SK-N-SH treated with all-trans-retinoic acid at 6 μM for 48 hours (cell line): ENCODE data around the gene ZNF708.

Experiments used
- ARNTL ChIP-seq: fragments of 450-650 bp; formaldehyde crosslinking; IDR thresholded peaks from 2 replicates; pipeline ENCODE4 v1.5.0; 2020; ENCODE audit warnings: low read depth, mild to moderate bottlenecking, moderate library complexity, borderline replicate concordance
- ESRRG ChIP-seq: fragments of 250-450 bp; sonication (Bioruptor Pico); IDR thresholded peaks from 2 replicates; pipeline ENCODE4 v1.6.1; 2021; ENCODE audit warnings: mild to moderate bottlenecking
- GLIS3 ChIP-seq: fragments of 250-450 bp; sonication (Bioruptor Pico); IDR thresholded peaks from 2 replicates; pipeline ENCODE4 v1.5.0; 2020; ENCODE audit warnings: mild to moderate bottlenecking, moderate library complexity
- PPARA ChIP-seq: fragments of 250-450 bp; sonication (Bioruptor Pico); IDR thresholded peaks from 2 replicates; pipeline ENCODE4 v1.5.0; 2020; ENCODE audit warnings: mild to moderate bottlenecking, borderline replicate concordance
- RARB ChIP-seq: fragments of 250-450 bp; sonication (Bioruptor Pico); IDR thresholded peaks from 2 replicates; pipeline ENCODE4 v1.8.0; 2021; ENCODE audit warnings: mild to moderate bottlenecking, moderate library complexity
- TCF4 ChIP-seq: fragments of 250-450 bp; sonication (Bioruptor Pico); IDR thresholded peaks from 2 replicates; pipeline ENCODE4 v1.8.0; 2021; ENCODE audit warnings: mild to moderate bottlenecking, moderate library complexity, borderline replicate concordance
- ZFP30 ChIP-seq: fragments of 450-650 bp; formaldehyde crosslinking; IDR thresholded peaks from 2 replicates; pipeline ENCODE4 v1.5.0; 2022; ENCODE audit warnings: mild to moderate bottlenecking, moderate library complexity
- ZNF70 ChIP-seq: fragments of 450-650 bp; formaldehyde crosslinking; IDR thresholded peaks from 2 replicates; pipeline ENCODE4 v1.5.0; 2020; ENCODE audit warnings: mild to moderate bottlenecking, moderate library complexity
- ZNF8 ChIP-seq: fragments of 450-650 bp; formaldehyde crosslinking; IDR thresholded peaks from 2 replicates; pipeline ENCODE4 v1.5.0; 2020; ENCODE audit warnings: mild to moderate bottlenecking, moderate library complexity
- TF ChIP-seq, protein P1 (sequence below): fragments of 250-450 bp; sonication (Bioruptor Pico); IDR thresholded peaks from 2 replicates; pipeline ENCODE4 v1.5.0; 2020; ENCODE audit warnings: mild to moderate bottlenecking, moderate library complexity
- TF ChIP-seq, protein P2 (sequence below): fragments of 250-450 bp; sonication (Bioruptor Pico); IDR thresholded peaks from 2 replicates; pipeline ENCODE4 v1.8.0; 2020; ENCODE audit warnings: mild to moderate bottlenecking, moderate library complexity, borderline replicate concordance
- TF ChIP-seq, protein P3 (sequence below): fragments of 250-450 bp; sonication (Bioruptor Pico); IDR thresholded peaks from 2 replicates; pipeline ENCODE4 v1.5.1; 2020; ENCODE audit warnings: low read depth, mild to moderate bottlenecking, moderate library complexity
- TF ChIP-seq, protein P4 (sequence below): fragments of 250-450 bp; sonication (Bioruptor Pico); IDR thresholded peaks from 2 replicates; pipeline ENCODE4 v1.5.1; 2021; ENCODE audit warnings: mild to moderate bottlenecking, moderate library complexity
- TF ChIP-seq, protein P5 (sequence below): fragments of 250-450 bp; sonication (Bioruptor Pico); IDR thresholded peaks from 2 replicates; pipeline ENCODE4 v1.8.0; 2021; ENCODE audit warnings: low read depth, mild to moderate bottlenecking, moderate library complexity, borderline replicate concordance

DNA sequence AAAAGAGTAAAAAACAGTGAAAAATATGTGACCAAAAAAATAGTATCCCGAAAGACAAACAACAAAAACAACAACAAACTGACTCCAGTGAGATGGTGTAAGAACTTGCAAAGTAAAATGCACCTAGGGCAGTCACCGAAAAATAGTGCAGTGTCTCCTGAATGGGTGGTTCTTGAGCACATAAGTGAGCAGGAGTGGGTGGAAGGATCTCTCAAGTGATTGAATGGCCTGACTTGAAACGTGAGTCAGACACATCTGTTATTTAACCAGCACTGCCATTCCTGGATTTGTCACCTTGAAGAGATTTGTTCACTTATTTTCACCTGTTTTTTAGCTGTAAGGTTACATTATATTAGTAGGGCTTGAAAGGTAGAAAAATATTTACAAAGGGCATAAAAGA, 33.1 kb upstream of the ZNF708 start:
- no peak for TF ChIP-seq ARNTL
- TF ChIP-seq, protein P1, sequence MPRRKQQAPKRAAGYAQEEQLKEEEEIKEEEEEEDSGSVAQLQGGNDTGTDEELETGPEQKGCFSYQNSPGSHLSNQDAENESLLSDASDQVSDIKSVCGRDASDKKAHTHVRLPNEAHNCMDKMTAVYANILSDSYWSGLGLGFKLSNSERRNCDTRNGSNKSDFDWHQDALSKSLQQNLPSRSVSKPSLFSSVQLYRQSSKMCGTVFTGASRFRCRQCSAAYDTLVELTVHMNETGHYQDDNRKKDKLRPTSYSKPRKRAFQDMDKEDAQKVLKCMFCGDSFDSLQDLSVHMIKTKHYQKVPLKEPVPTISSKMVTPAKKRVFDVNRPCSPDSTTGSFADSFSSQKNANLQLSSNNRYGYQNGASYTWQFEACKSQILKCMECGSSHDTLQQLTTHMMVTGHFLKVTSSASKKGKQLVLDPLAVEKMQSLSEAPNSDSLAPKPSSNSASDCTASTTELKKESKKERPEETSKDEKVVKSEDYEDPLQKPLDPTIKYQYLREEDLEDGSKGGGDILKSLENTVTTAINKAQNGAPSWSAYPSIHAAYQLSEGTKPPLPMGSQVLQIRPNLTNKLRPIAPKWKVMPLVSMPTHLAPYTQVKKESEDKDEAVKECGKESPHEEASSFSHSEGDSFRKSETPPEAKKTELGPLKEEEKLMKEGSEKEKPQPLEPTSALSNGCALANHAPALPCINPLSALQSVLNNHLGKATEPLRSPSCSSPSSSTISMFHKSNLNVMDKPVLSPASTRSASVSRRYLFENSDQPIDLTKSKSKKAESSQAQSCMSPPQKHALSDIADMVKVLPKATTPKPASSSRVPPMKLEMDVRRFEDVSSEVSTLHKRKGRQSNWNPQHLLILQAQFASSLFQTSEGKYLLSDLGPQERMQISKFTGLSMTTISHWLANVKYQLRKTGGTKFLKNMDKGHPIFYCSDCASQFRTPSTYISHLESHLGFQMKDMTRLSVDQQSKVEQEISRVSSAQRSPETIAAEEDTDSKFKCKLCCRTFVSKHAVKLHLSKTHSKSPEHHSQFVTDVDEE (CRISPR knock-in tag): no peak
- TF ChIP-seq, protein P2, sequence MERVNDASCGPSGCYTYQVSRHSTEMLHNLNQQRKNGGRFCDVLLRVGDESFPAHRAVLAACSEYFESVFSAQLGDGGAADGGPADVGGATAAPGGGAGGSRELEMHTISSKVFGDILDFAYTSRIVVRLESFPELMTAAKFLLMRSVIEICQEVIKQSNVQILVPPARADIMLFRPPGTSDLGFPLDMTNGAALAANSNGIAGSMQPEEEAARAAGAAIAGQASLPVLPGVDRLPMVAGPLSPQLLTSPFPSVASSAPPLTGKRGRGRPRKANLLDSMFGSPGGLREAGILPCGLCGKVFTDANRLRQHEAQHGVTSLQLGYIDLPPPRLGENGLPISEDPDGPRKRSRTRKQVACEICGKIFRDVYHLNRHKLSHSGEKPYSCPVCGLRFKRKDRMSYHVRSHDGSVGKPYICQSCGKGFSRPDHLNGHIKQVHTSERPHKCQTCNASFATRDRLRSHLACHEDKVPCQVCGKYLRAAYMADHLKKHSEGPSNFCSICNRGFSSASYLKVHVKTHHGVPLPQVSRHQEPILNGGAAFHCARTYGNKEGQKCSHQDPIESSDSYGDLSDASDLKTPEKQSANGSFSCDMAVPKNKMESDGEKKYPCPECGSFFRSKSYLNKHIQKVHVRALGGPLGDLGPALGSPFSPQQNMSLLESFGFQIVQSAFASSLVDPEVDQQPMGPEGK (CRISPR knock-in tag): no peak
- TF ChIP-seq, protein P3, sequence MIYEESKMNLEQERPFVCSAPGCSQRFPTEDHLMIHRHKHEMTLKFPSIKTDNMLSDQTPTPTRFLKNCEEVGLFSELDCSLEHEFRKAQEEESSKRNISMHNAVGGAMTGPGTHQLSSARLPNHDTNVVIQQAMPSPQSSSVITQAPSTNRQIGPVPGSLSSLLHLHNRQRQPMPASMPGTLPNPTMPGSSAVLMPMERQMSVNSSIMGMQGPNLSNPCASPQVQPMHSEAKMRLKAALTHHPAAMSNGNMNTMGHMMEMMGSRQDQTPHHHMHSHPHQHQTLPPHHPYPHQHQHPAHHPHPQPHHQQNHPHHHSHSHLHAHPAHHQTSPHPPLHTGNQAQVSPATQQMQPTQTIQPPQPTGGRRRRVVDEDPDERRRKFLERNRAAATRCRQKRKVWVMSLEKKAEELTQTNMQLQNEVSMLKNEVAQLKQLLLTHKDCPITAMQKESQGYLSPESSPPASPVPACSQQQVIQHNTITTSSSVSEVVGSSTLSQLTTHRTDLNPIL (CRISPR knock-in tag): no peak
- no peak for TF ChIP-seq ESRRG (CRISPR knock-in tag)
- TF ChIP-seq, protein P4, sequence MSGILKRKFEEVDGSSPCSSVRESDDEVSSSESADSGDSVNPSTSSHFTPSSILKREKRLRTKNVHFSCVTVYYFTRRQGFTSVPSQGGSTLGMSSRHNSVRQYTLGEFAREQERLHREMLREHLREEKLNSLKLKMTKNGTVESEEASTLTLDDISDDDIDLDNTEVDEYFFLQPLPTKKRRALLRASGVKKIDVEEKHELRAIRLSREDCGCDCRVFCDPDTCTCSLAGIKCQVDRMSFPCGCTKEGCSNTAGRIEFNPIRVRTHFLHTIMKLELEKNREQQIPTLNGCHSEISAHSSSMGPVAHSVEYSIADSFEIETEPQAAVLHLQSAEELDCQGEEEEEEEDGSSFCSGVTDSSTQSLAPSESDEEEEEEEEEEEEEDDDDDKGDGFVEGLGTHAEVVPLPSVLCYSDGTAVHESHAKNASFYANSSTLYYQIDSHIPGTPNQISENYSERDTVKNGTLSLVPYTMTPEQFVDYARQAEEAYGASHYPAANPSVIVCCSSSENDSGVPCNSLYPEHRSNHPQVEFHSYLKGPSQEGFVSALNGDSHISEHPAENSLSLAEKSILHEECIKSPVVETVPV (CRISPR knock-in tag): no peak
- no peak for TF ChIP-seq GLIS3 (CRISPR knock-in tag)
- TF ChIP-seq PPARA: no peak
- TF ChIP-seq RARB (CRISPR knock-in tag): no peak
- no peak for TF ChIP-seq ZFP30
- TF ChIP-seq ZNF70 (CRISPR knock-in tag): no peak
- no peak for TF ChIP-seq TCF4
- TF ChIP-seq, protein P5, sequence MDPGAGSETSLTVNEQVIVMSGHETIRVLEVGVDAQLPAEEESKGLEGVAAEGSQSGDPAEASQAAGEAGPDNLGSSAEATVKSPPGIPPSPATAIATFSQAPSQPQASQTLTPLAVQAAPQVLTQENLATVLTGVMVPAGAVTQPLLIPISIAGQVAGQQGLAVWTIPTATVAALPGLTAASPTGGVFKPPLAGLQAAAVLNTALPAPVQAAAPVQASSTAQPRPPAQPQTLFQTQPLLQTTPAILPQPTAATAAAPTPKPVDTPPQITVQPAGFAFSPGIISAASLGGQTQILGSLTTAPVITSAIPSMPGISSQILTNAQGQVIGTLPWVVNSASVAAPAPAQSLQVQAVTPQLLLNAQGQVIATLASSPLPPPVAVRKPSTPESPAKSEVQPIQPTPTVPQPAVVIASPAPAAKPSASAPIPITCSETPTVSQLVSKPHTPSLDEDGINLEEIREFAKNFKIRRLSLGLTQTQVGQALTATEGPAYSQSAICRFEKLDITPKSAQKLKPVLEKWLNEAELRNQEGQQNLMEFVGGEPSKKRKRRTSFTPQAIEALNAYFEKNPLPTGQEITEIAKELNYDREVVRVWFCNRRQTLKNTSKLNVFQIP (CRISPR knock-in tag): no peak
- no peak for TF ChIP-seq ZNF8 (CRISPR knock-in tag)
